ENCODE data around the gene TEX38. TPM values are rescaled to one million over a fixed set of nuclear protein-coding genes. Genes with fewer than 3 reads are reported as not detected.
"Not testable (repeated sequence)": the region's sequence is repeated elsewhere in the genome, so short reads cannot be mapped to it uniquely, and the experiment has no call there.

The TEX38 gene
- total RNA-seq, 5 donors from 2014 or later (not counting 1 experiment from before 2014, with no cell fraction given): not detected

GRCh38 chr1:46646844-46647243 lies 24.8 kb upstream of the TEX38 start:
- H3K9me3 Mint-ChIP-seq: peaks cover 0 to 5% (median 4%) of the 10 kb centered on the region in 3 donors
- CTCF ChIA-PET: no interaction called here
- Histone ChIP-seq H3K27me3 (replicated peaks in 1 of 2; ENCODE audit: control insufficient read depth in 2 of 2, extremely low read depth in 1 of 2, insufficient read depth in 2 of 2, low read length in 1 of 2) (no peaks in the 10 kb centered on the region), H3K4me1 (ENCODE audit: control insufficient read depth in 1 of 2, extremely low read depth in 1 of 2, insufficient read depth in 2 of 2, low read length in 2 of 2) (no peaks in the 10 kb centered on the region), H3K36me3 (ENCODE audit: control insufficient read depth in 2 of 2, extremely low read depth in 1 of 2, insufficient read depth in 1 of 2, low read length in 1 of 2) (peaks cover 0 to 45% of the 10 kb centered on the region in 2 donors), H3K9me3 (no peaks in the 10 kb centered on the region), H3K27ac (ENCODE audit: low read length) (no peak overlapping the region), H3K4me3 (ENCODE audit: control insufficient read depth in 1 of 2, extremely low read depth in 1 of 2, low read length in 1 of 2) (no peak overlapping the region)
- no peak for DNase-seq
- POLR2A ChIA-PET: no interaction called here
- no peak overlapping the region for H3K4me3 Mint-ChIP-seq
- H3K27me3 Mint-ChIP-seq: no peaks in the 10 kb centered on the region
- WGBS (ENCODE audit: insufficient coverage): no CpG with 5 or more reads among the region's 2 CpGs
- no peak for ATAC-seq (replicated peaks in 1 of 4)
- H3K36me3 Mint-ChIP-seq: peaks cover 49% of the 10 kb centered on the region
- H3K4me1 Mint-ChIP-seq: no peaks in the 10 kb centered on the region
- H3K27ac Mint-ChIP-seq: no peak overlapping the region

DNA sequence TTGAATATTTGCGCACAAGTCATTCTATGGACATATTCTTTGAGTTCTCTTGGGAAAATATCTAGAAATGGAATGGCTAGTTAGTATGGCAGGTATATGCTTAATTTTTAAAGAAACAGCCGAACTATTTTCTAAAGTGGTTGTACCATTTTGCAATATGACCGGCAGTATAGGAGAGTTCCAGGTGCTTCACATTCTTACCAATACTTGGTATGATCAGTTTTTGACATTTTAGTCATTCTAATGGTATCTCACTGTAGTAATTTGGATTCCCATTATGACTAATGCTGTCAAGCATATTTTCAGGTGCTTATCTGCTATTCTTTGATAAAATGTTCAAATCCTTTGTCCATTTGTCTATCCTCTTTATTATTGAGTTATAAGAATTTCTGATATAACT lies 24.0 kb upstream of the TEX38 start:
- no peak for ATAC-seq (replicated peaks in 1 of 4)
- no CpG with 5 or more reads among the region's 3 CpGs for WGBS (ENCODE audit: insufficient coverage)

GRCh38 chr1:46649764-46650163 lies 21.9 kb upstream of the TEX38 start:
- Histone ChIP-seq H3K36me3 (ENCODE audit: control insufficient read depth in 2 of 2, extremely low read depth in 1 of 2, insufficient read depth in 1 of 2, low read length in 1 of 2) (peaks cover 0 to 49% of the 10 kb centered on the region in 2 donors), H3K9me3 (peaks cover under 1% of the 10 kb centered on the region), H3K4me1 (ENCODE audit: control insufficient read depth in 1 of 2, extremely low read depth in 1 of 2, insufficient read depth in 2 of 2, low read length in 2 of 2) (no peaks in the 10 kb centered on the region), H3K27ac (ENCODE audit: low read length) (no peak overlapping the region), H3K4me3 (ENCODE audit: control insufficient read depth in 1 of 2, extremely low read depth in 1 of 2, low read length in 1 of 2) (no peak overlapping the region), H3K27me3 (replicated peaks in 1 of 2; ENCODE audit: control insufficient read depth in 2 of 2, extremely low read depth in 1 of 2, insufficient read depth in 2 of 2, low read length in 1 of 2) (no peaks in the 10 kb centered on the region)
- WGBS (ENCODE audit: insufficient coverage): 100% methylated on average over 2 of the region's 2 CpGs
- Mint-ChIP-seq H3K9me3 (peaks cover 0 to 6% (median 5%) of the 10 kb centered on the region in 3 donors), H3K4me1 (no peaks in the 10 kb centered on the region), H3K36me3 (peaks cover 62% of the 10 kb centered on the region), H3K27ac (no peak overlapping the region), H3K27me3 (no peaks in the 10 kb centered on the region), H3K4me3 (no peak overlapping the region)
- ATAC-seq (replicated peaks in 1 of 4): no peak
- CTCF ChIA-PET: interaction anchor here in 1 of 2 donors (0.7 kb wide), 1 partner anchor 25 kb away, joined by 4 read pairs; no protein-coding TSS in a partner anchor
- POLR2A ChIA-PET: no interaction called here
- DNase-seq: no peak

More for the DNA sequence above, 24.0 kb upstream of the TEX38 start:
- no peaks in the 10 kb centered on the region for H3K27me3 Mint-ChIP-seq
- DNase-seq: no peak
- Histone ChIP-seq H3K4me1 (ENCODE audit: control insufficient read depth in 1 of 2, extremely low read depth in 1 of 2, insufficient read depth in 2 of 2, low read length in 2 of 2) (no peaks in the 10 kb centered on the region), H3K36me3 (ENCODE audit: control insufficient read depth in 2 of 2, extremely low read depth in 1 of 2, insufficient read depth in 1 of 2, low read length in 1 of 2) (peaks cover 0 to 44% of the 10 kb centered on the region in 2 donors), H3K9me3 (no peaks in the 10 kb centered on the region), H3K27ac (ENCODE audit: low read length) (no peak overlapping the region), H3K4me3 (ENCODE audit: control insufficient read depth in 1 of 2, extremely low read depth in 1 of 2, low read length in 1 of 2) (no peak overlapping the region), H3K27me3 (replicated peaks in 1 of 2; ENCODE audit: control insufficient read depth in 2 of 2, extremely low read depth in 1 of 2, insufficient read depth in 2 of 2, low read length in 1 of 2) (no peaks in the 10 kb centered on the region)
- CTCF ChIA-PET: interaction anchor here in 1 of 2 donors (0.7 kb wide), 1 partner anchor 16 kb away, joined by 3 read pairs; no protein-coding TSS in a partner anchor
- peaks cover 52% of the 10 kb centered on the region for H3K36me3 Mint-ChIP-seq
- peaks cover 0 to 5% (median 4%) of the 10 kb centered on the region in 3 donors for H3K9me3 Mint-ChIP-seq
- no peaks in the 10 kb centered on the region for H3K4me1 Mint-ChIP-seq
- POLR2A ChIA-PET: no interaction called here
- no peak overlapping the region for H3K27ac Mint-ChIP-seq
- no peak overlapping the region for H3K4me3 Mint-ChIP-seq

GRCh38 chr1:46650491-46650890 lies 21.2 kb upstream of the TEX38 start:
- Mint-ChIP-seq H3K4me3 (no peak overlapping the region), H3K27me3 (no peaks in the 10 kb centered on the region), H3K4me1 (no peaks in the 10 kb centered on the region), H3K27ac (no peak overlapping the region), H3K9me3 (peaks cover 2 to 10% (median 5%) of the 10 kb centered on the region in 3 donors), H3K36me3 (peaks cover 65% of the 10 kb centered on the region)
- Histone ChIP-seq H3K27me3 (replicated peaks in 1 of 2; ENCODE audit: control insufficient read depth in 2 of 2, extremely low read depth in 1 of 2, insufficient read depth in 2 of 2, low read length in 1 of 2) (no peaks in the 10 kb centered on the region), H3K4me1 (ENCODE audit: control insufficient read depth in 1 of 2, extremely low read depth in 1 of 2, insufficient read depth in 2 of 2, low read length in 2 of 2) (no peaks in the 10 kb centered on the region), H3K36me3 (ENCODE audit: control insufficient read depth in 2 of 2, extremely low read depth in 1 of 2, insufficient read depth in 1 of 2, low read length in 1 of 2) (peaks cover 0 to 53% of the 10 kb centered on the region in 2 donors), H3K4me3 (ENCODE audit: control insufficient read depth in 1 of 2, extremely low read depth in 1 of 2, low read length in 1 of 2) (no peak overlapping the region), H3K27ac (ENCODE audit: low read length) (no peak overlapping the region), H3K9me3 (peaks cover 4% of the 10 kb centered on the region)
- CTCF ChIA-PET: interaction anchor here in 1 of 2 donors (0.6 to 0.7 kb wide), 2 partner anchors 45 to 105 kb away, joined by 3 to 6 read pairs; no protein-coding TSS in a partner anchor
- POLR2A ChIA-PET: no interaction called here
- WGBS (ENCODE audit: insufficient coverage): no CpG with 5 or more reads among the region's 3 CpGs
- DNase-seq (no peak), ATAC-seq (replicated peaks in 1 of 4) (no peak)

DNA sequence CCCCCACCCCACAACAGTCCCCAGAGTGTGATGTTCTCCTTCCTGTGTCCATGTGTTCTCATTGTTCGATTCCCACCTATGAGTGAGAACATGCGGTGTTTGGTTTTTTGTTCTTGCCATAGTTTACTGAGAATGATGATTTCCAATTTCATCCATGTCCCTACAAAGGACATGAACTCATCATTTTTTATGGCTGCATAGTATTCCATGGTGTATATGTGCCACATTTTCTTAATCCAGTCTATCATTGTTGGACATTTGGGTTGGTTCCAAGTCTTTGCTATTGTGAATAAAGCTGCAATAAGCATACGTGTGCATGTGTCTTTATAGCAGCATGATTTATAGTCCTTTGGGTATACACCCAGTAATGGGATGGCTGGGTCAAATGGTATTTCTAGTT lies 20.5 kb upstream of the TEX38 start:
- H3K9me3 ChIP-seq; POLR2A ChIA-PET; ATAC-seq (replicated peaks in 1 of 4); H3K4me3 ChIP-seq (ENCODE audit: control insufficient read depth in 1 of 2, extremely low read depth in 1 of 2, low read length in 1 of 2); H3K27ac Mint-ChIP-seq; H3K27me3 ChIP-seq (replicated peaks in 1 of 2; ENCODE audit: control insufficient read depth in 2 of 2, extremely low read depth in 1 of 2, insufficient read depth in 2 of 2, low read length in 1 of 2); H3K27me3 Mint-ChIP-seq; DNase-seq; H3K4me1 ChIP-seq (ENCODE audit: control insufficient read depth in 1 of 2, extremely low read depth in 1 of 2, insufficient read depth in 2 of 2, low read length in 2 of 2); H3K4me3 Mint-ChIP-seq; H3K27ac ChIP-seq (ENCODE audit: low read length); H3K4me1 Mint-ChIP-seq: not testable (repeated sequence)
- Mint-ChIP-seq H3K36me3 (peaks cover 71% of the 10 kb centered on the region), H3K9me3 (peaks cover 2 to 10% (median 5%) of the 10 kb centered on the region in 3 donors)
- CTCF ChIA-PET: interaction anchor here in 1 of 2 donors (0.7 kb wide), 1 partner anchor 106 kb away, joined by 6 read pairs; no protein-coding TSS in a partner anchor
- no CpG with 5 or more reads among the region's 3 CpGs for WGBS (ENCODE audit: insufficient coverage)
- H3K36me3 ChIP-seq (ENCODE audit: control insufficient read depth in 2 of 2, extremely low read depth in 1 of 2, insufficient read depth in 1 of 2, low read length in 1 of 2): peaks cover 2 to 59% of the 10 kb centered on the region in 2 donors

DNA sequence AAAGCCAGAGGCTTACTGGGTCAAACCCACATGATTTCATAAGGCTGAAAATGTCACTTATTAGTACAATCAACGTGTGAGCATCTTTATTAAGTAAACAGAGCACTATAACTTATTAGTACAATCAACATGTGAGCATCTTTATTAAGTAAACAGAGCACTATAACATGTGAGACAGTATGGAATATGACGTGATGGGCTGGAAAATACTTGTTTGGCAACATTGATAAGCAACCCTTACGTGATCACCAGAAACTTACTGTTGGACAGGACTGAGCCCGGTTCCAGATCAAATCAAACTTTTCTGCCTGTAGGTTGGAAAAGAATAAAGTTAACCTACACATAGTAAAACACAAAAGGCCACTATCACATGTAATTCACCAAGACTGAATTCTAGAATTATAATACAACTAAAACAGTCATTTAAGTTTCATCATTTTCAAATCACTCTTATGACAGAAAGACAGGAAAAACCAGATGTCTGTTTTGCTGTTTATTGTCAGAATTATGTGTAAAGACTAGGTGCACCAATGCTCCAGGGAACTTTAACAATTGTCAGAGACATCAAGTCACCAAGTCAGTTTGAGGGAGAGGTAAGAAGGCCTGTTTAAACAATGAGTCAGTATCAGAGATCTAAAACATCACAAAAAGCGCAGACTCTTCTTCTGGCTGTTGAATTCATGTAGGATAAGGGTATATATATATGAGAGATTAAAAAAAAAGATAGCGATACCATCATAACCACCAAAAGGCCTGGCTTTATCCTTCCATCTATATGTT lies 19.1 kb upstream of the TEX38 start:
- no peak for ATAC-seq (replicated peaks in 1 of 4)
- DNase-seq: no peak
- H3K4me3 Mint-ChIP-seq: no peak overlapping the region
- Histone ChIP-seq H3K27me3 (replicated peaks in 1 of 2; ENCODE audit: control insufficient read depth in 2 of 2, extremely low read depth in 1 of 2, insufficient read depth in 2 of 2, low read length in 1 of 2) (no peaks in the 10 kb centered on the region), H3K9me3 (peaks cover 4% of the 10 kb centered on the region), H3K4me3 (ENCODE audit: control insufficient read depth in 1 of 2, extremely low read depth in 1 of 2, low read length in 1 of 2) (no peak overlapping the region), H3K36me3 (ENCODE audit: control insufficient read depth in 2 of 2, extremely low read depth in 1 of 2, insufficient read depth in 1 of 2, low read length in 1 of 2) (peaks cover 7 to 61% of the 10 kb centered on the region in 2 donors), H3K27ac (ENCODE audit: low read length) (no peak overlapping the region), H3K4me1 (ENCODE audit: control insufficient read depth in 1 of 2, extremely low read depth in 1 of 2, insufficient read depth in 2 of 2, low read length in 2 of 2) (no peaks in the 10 kb centered on the region)
- ChIA-PET POLR2A (no interaction called here), CTCF (no interaction called here)
- H3K4me1 Mint-ChIP-seq: no peaks in the 10 kb centered on the region
- peaks cover 69% of the 10 kb centered on the region for H3K36me3 Mint-ChIP-seq
- no peak overlapping the region for H3K27ac Mint-ChIP-seq
- H3K9me3 Mint-ChIP-seq: peaks cover 2 to 10% (median 5%) of the 10 kb centered on the region in 3 donors
- H3K27me3 Mint-ChIP-seq: no peaks in the 10 kb centered on the region
- WGBS (ENCODE audit: insufficient coverage): no CpG with 5 or more reads among the region's 6 CpGs
